Measurements from ENCODE around the gene CH25H. TPM values are rescaled to one million over a fixed set of nuclear protein-coding genes. Genes with fewer than 3 reads are reported as not detected.

CH25H gene
- total RNA-seq, 4 donors from 2014 or later = 1.1 to 2.1 TPM; not detected in 2

DNA sequence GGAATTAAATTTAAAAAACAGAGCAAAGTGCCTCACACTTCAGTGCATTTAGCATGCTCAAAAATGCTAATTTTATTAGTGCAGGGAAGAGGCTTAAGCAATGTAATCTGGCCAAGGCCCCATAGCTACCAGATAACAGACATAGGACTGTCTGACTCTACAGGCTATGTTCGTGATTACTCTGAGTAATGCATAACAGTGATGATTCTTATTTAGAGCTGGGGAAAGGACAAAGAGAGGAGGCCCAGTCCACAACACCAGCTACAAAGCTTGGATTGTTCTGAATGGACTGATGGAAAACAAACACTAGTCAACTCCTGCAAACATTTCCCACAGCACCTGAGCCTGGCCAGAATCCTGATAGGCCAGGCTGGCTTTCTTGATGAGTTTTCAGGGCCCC, 8.4 kb upstream of the CH25H start:
- WGBS, 2 donors (ENCODE audit: low coverage in 1 of 2) = 84% methylated on average over 1 of the region's 1 CpG; no CpG with 5 or more reads in 1 of the 2 donors
- TF ChIP-seq POLR2AphosphoS5 (IDR thresholded peaks at IDR 0.05) (no peak), EP300 (IDR thresholded peaks at IDR 0.05; ENCODE audit: low read depth) (no peak)
- intact Hi-C loops (cut with DNase I; ENCODE audit: low total_unique reads) (loop anchor here (5.0 kb wide), 1 partner anchor 378 kb away; no protein-coding TSS in a partner anchor), in situ Hi-C loops (cut with MboI; ENCODE audit: low pct_ligation_motif_present in 1 of 4, low pct_unique_long_range_greater_than_20kb in 1 of 4, low sequenced_read_pairs in 3 of 4) (loop anchor here (10.0 to 25.0 kb wide), 4 partner anchors 181 to 381 kb away; no protein-coding TSS in a partner anchor)
- Histone ChIP-seq H3K9me3 (no peaks in the 10 kb centered on the region), H3K4me1 (peaks cover 0 to 13% (median 8%) of the 10 kb centered on the region in 4 donors), H3K27ac (no peak overlapping the region), H3K4me3 (no peak overlapping the region), H3K36me3 (no peaks in the 10 kb centered on the region), H3K27me3 (peaks cover 9% of the 10 kb centered on the region)
- DNase-seq = no peak

DNA sequence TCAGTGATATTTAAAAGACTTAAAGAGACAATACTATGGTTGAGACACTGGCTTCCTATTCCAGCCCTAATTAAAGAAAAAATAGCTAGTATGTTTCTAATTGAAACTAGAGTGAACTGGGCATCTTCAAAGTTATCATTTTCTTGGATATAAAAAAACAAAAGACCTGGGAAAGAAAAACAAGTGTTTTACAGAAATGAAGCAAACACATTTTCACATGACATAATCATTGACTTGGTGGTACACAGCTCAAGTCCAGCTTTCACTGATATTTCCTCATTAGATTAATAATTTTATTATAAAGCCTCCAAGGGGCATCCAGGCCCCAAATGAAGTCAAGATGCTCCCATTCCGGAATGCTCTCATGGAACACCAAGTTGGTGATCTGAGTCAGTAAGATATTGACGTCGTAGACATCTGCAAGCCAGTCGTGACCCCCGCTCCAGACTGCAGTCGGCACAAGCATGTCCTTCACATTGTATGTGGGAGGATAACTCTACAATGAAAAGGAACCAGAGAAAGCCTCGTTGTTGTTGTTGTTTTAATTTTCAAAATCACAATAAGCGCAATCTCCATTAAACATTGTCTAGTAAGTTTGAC, 7.5 kb upstream of the CH25H start:
- peaks cover 0 to 13% (median 8%) of the 10 kb centered on the region in 4 donors for H3K4me1 ChIP-seq
- no peaks in the 10 kb centered on the region for H3K36me3 ChIP-seq
- intact Hi-C loops (cut with DNase I; ENCODE audit: low total_unique reads) = loop anchor here (5.0 kb wide), 1 partner anchor 377 kb away; no protein-coding TSS in a partner anchor
- WGBS, 2 donors (ENCODE audit: low coverage in 1 of 2) = 88 to 100% methylated on average over 3 to 8 of the region's 8 CpGs
- H3K9me3 ChIP-seq = no peaks in the 10 kb centered on the region
- no peak overlapping the region for H3K4me3 ChIP-seq
- DNase-seq = no peak
- in situ Hi-C loops (cut with MboI; ENCODE audit: low pct_ligation_motif_present in 1 of 4, low pct_unique_long_range_greater_than_20kb in 1 of 4, low sequenced_read_pairs in 3 of 4) = loop anchor here (5.0 to 25.0 kb wide), 7 partner anchors 180 to 380 kb away; no protein-coding TSS in a partner anchor
- peaks cover 17% of the 10 kb centered on the region for H3K27me3 ChIP-seq
- no peak overlapping the region for H3K27ac ChIP-seq
- TF ChIP-seq, protein P1, sequence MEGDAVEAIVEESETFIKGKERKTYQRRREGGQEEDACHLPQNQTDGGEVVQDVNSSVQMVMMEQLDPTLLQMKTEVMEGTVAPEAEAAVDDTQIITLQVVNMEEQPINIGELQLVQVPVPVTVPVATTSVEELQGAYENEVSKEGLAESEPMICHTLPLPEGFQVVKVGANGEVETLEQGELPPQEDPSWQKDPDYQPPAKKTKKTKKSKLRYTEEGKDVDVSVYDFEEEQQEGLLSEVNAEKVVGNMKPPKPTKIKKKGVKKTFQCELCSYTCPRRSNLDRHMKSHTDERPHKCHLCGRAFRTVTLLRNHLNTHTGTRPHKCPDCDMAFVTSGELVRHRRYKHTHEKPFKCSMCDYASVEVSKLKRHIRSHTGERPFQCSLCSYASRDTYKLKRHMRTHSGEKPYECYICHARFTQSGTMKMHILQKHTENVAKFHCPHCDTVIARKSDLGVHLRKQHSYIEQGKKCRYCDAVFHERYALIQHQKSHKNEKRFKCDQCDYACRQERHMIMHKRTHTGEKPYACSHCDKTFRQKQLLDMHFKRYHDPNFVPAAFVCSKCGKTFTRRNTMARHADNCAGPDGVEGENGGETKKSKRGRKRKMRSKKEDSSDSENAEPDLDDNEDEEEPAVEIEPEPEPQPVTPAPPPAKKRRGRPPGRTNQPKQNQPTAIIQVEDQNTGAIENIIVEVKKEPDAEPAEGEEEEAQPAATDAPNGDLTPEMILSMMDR (IDR thresholded peaks at IDR 0.05) = no peak
- TF ChIP-seq POLR2A (IDR thresholded peaks at IDR 0.05) = no peak
- no peak for TF ChIP-seq EP300 (IDR thresholded peaks at IDR 0.05; ENCODE audit: low read depth)
- no peak for TF ChIP-seq POLR2AphosphoS5 (IDR thresholded peaks at IDR 0.05)

DNA sequence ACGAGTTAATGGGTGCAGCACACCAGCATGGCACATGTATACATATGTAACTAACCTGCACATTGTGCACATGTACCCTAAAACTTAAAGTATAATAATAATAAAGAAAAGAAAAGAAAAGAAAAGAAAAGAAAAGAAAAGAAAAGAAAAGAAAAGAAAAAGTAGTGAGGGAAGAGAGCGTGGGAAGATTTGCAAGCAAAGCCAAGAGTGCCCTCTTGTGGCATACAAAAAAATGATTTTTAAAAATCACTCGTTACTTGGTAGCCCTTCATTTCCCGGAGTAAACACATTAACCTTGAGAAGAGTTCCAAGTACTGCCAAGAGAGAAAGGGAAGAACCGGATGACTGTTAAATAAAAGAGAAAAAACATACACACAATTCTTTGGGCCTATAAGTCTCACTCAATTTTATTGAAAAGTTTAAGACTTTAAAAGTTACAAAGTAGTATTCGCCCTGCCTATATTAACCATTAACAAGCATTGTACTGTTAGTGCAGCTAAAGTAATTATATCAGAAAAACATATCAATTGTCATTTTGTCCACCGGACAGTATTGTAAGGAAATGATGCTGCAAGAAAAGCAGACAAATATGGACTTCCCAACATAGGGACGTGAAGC, 6.2 kb upstream of the CH25H start:
- Histone ChIP-seq H3K4me3 (no peak overlapping the region), H3K9me3 (no peaks in the 10 kb centered on the region), H3K36me3 (no peaks in the 10 kb centered on the region), H3K27me3 (peaks cover 31% of the 10 kb centered on the region), H3K27ac (no peak overlapping the region), H3K4me1 (peaks cover 0 to 16% (median 8%) of the 10 kb centered on the region in 4 donors)
- in situ Hi-C loops (cut with MboI; ENCODE audit: low pct_ligation_motif_present in 1 of 4, low pct_unique_long_range_greater_than_20kb in 1 of 4, low sequenced_read_pairs in 3 of 4) = loop anchor here (5.0 to 25.0 kb wide), 7 partner anchors 178 to 378 kb away; no protein-coding TSS in a partner anchor
- 25 to 36% methylated on average over 8 of the region's 8 CpGs for WGBS, 2 donors (ENCODE audit: low coverage in 1 of 2)
- no peak for DNase-seq
- intact Hi-C loops (cut with DNase I; ENCODE audit: low total_unique reads) = no loop called here
- TF ChIP-seq EP300 (IDR thresholded peaks at IDR 0.05; ENCODE audit: low read depth) (no peak), POLR2AphosphoS5 (IDR thresholded peaks at IDR 0.05) (no peak), POLR2A (IDR thresholded peaks at IDR 0.05) (no peak)
- TF ChIP-seq, protein P1 (IDR thresholded peaks at IDR 0.05) = peak; percentile 57 to 71 (median 65)

DNA sequence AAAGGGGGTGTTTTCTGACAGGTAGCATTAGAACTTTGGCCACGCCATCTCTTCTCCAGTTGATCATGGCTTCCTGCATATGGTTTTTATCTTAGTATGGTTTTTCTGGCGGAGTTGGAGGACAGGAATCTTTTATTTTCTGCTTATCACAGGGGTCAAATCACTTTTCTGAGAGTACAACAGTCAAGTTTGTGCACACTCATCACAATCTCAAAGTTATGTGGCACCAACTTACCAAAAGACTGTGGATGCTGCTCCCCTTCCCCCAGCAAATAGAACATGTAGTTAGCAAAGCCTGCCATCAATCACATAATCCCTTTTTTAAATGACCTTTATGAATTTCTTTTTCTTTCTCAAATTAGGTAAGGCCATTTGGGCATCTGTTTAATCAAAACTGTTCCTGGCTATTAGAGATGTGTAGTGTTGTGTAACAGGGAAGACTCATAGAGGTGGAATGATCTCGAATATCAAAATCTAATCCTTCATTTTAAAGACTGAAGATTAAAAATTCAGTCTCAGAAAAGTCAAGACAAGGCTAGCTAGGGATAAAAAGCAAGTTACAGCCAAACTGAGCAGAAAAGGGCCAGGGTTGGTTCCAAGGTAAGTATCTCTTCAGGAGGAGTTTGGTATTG, 3.8 kb upstream of the CH25H start:
- TF ChIP-seq EP300 (IDR thresholded peaks at IDR 0.05; ENCODE audit: low read depth) = no peak
- TF ChIP-seq, protein P1 (IDR thresholded peaks at IDR 0.05) = no peak
- in situ Hi-C loops (cut with MboI; ENCODE audit: low pct_ligation_motif_present in 1 of 4, low pct_unique_long_range_greater_than_20kb in 1 of 4, low sequenced_read_pairs in 3 of 4) = loop anchor here (5.0 to 25.0 kb wide), 7 partner anchors 176 to 376 kb away; no protein-coding TSS in a partner anchor
- peaks cover 55% of the 10 kb centered on the region for H3K27me3 ChIP-seq
- DNase-seq = no peak
- no peaks in the 10 kb centered on the region for H3K9me3 ChIP-seq
- H3K4me3 ChIP-seq = no peak overlapping the region
- intact Hi-C loops (cut with DNase I; ENCODE audit: low total_unique reads) = no loop called here
- H3K36me3 ChIP-seq = no peaks in the 10 kb centered on the region
- WGBS, 2 donors (ENCODE audit: low coverage in 1 of 2) = 89 to 90% methylated on average over 3 of the region's 3 CpGs
- H3K27ac ChIP-seq = no peak overlapping the region
- peaks cover 4 to 25% (median 14%) of the 10 kb centered on the region in 4 donors for H3K4me1 ChIP-seq
